Fibroblast of lung (primary cell): ENCODE measurements around the gene FBXL17.

Source experiments
- EZH2 ChIP-seq: IDR thresholded peaks from 2 replicates; pipeline ENCODE4 v1.5.1; 2012; ENCODE audit warnings: low read length, control low read depth, mild to moderate bottlenecking; ENCODE audit errors: missing control alignments
- TF ChIP-seq, protein P1 (sequence below), 2 donors: IDR thresholded peaks in 1 of 2; conservative IDR thresholded peaks in 1 of 2; 1 replicate in 1 of 2; 2 replicates in 1 of 2; pipeline ENCODE4 v1.5.1; 2011 to 2012; ENCODE audit warnings: low read length in 2 of 2, control low read depth in 1 of 2, inconsistent platforms in 1 of 2, low read depth in 1 of 2, mild to moderate bottlenecking in 1 of 2

DNA sequence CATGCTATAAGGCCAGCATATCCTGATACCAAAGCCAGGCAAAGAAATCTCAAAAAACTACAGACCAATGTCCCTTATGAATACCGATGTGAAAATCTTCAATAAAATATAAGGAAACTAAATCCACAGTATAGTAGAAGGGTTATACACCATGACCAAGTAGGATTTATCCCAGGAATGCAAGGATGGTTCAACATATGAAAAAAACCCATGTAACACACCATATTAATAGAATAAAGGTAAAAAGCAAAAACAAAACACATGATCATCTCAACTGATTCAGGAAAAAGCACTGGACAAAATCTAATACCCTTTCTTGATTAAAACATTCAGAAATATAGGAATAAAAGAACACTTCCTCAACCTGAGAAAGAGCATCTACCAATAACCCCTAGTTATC, 6.1 kb downstream of the FBXL17 start:
- TF ChIP-seq, protein P1, sequence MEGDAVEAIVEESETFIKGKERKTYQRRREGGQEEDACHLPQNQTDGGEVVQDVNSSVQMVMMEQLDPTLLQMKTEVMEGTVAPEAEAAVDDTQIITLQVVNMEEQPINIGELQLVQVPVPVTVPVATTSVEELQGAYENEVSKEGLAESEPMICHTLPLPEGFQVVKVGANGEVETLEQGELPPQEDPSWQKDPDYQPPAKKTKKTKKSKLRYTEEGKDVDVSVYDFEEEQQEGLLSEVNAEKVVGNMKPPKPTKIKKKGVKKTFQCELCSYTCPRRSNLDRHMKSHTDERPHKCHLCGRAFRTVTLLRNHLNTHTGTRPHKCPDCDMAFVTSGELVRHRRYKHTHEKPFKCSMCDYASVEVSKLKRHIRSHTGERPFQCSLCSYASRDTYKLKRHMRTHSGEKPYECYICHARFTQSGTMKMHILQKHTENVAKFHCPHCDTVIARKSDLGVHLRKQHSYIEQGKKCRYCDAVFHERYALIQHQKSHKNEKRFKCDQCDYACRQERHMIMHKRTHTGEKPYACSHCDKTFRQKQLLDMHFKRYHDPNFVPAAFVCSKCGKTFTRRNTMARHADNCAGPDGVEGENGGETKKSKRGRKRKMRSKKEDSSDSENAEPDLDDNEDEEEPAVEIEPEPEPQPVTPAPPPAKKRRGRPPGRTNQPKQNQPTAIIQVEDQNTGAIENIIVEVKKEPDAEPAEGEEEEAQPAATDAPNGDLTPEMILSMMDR (conservative IDR thresholded peaks at IDR 0.05 in 1 of 2, IDR thresholded peaks at IDR 0.05 in 1 of 2; ENCODE audit: low read depth in 1 of 2, low read length in 2 of 2): no peak
- no peak for TF ChIP-seq EZH2
